GM23338 (cell line): ENCODE results near the gene TMEM59. TPM values are rescaled to one million over a fixed set of nuclear protein-coding genes. Genes with fewer than 3 reads are reported as not detected.

Experiments used
- ATAC-seq: fragments of 200-7000 bp; cut with Tn5 transposase; 3 replicates; pipeline ENCODE4 v1.9.1; 2020
- DNase-seq: peaks from one replicate; pipeline ENCODE4 v3.0.0-alpha.2; 2015; ENCODE audit warnings: low spot score
- H2AFZ ChIP-seq: fragments of 200-600 bp; sonication (generic); 2 replicates; pipeline ENCODE4 v1.8.0; 2016; ENCODE audit warnings: antibody characterized with exemption, mild to moderate bottlenecking, moderate library complexity
- H3F3A ChIP-seq: fragments of 200-600 bp; sonication (generic); replicated peaks from 2 replicates; pipeline ENCODE4 v1.8.0; 2017; ENCODE audit warnings: antibody characterized with exemption, mixed run types, low read depth
- H3K27ac ChIP-seq: fragments of 200-600 bp; sonication (generic); 2 replicates; pipeline ENCODE4 v1.6.1; 2016; ENCODE audit warnings: low read depth
- H3K27me3 ChIP-seq: fragments of 200-600 bp; sonication (generic); 2 replicates; pipeline ENCODE4 v1.8.0; 2016; ENCODE audit warnings: mild to moderate bottlenecking, mixed run types, moderate library complexity; ENCODE audit not compliant: insufficient read depth
- H3K36me3 ChIP-seq: fragments of 200-600 bp; sonication (generic); 2 replicates; pipeline ENCODE4 v1.8.0; 2016; ENCODE audit warnings: mild to moderate bottlenecking; ENCODE audit not compliant: insufficient read depth
- H3K4me1 ChIP-seq: fragments of 200-600 bp; sonication (generic); 2 replicates; pipeline ENCODE4 v1.8.0; 2016; ENCODE audit warnings: mild to moderate bottlenecking, moderate library complexity; ENCODE audit not compliant: insufficient read depth
- H3K4me2 ChIP-seq: fragments of 200-600 bp; sonication (generic); 2 replicates; pipeline ENCODE4 v1.7.1; 2017; ENCODE audit warnings: mixed run types
- H3K4me3 ChIP-seq: fragments of 200-600 bp; sonication (generic); 2 replicates; pipeline ENCODE4 v1.6.1; 2016; ENCODE audit warnings: mixed run types
- H3K79me2 ChIP-seq: fragments of 200-600 bp; sonication (generic); replicated peaks from 2 replicates; pipeline ENCODE4 v1.8.0; 2017; ENCODE audit warnings: mild to moderate bottlenecking; ENCODE audit not compliant: insufficient read depth
- H3K9me2 ChIP-seq: fragments of 200-600 bp; sonication (generic); 2 replicates; pipeline ENCODE4 v1.8.0; 2017; ENCODE audit not compliant: insufficient read depth
- H4K20me1 ChIP-seq: fragments of 200-600 bp; sonication (generic); replicated peaks from 2 replicates; pipeline ENCODE4 v1.8.0; 2017; ENCODE audit warnings: mild to moderate bottlenecking; ENCODE audit not compliant: insufficient read depth
- H3K27ac Mint-ChIP-seq: 2 replicates; pipeline ENCODE4 v1.8.0; 2020; ENCODE audit warnings: inconsistent platforms, mild to moderate bottlenecking, moderate library complexity, mixed read lengths
- H3K27me3 Mint-ChIP-seq: 3 replicates; pipeline ENCODE4 v1.8.0; 2022; ENCODE audit warnings: low read depth, mild to moderate bottlenecking, moderate library complexity, mixed read lengths, inconsistent platforms; ENCODE audit not compliant: insufficient read depth, poor library complexity
- H3K36me3 Mint-ChIP-seq: 3 replicates; pipeline ENCODE4 v1.8.0; 2021; ENCODE audit warnings: low read depth, mild to moderate bottlenecking, inconsistent platforms, moderate library complexity, mixed read lengths
- H3K4me1 Mint-ChIP-seq: 3 replicates; pipeline ENCODE4 v1.8.0; 2020; ENCODE audit warnings: mild to moderate bottlenecking, inconsistent platforms, mixed read lengths
- H3K4me3 Mint-ChIP-seq: 3 replicates; pipeline ENCODE4 v1.8.0; 2021; ENCODE audit warnings: moderate library complexity, mild to moderate bottlenecking, inconsistent platforms, mixed read lengths
- H3K9me3 Mint-ChIP-seq: 3 replicates; pipeline ENCODE4 v1.8.0; 2020; ENCODE audit warnings: moderate library complexity, mild to moderate bottlenecking, inconsistent platforms, mixed read lengths
- CTCF ChIP-seq, 2 experiments: fragments of 200-600 bp in 1 of 2; sonication (generic) in 1 of 2; conservative IDR thresholded peaks; 2 replicates each; pipeline versions ENCODE4 v1.5.1 to v1.6.1; 2016 to 2017; ENCODE audit warnings: antibody characterized with exemption in 2 of 2, low read depth in 2 of 2, mild to moderate bottlenecking in 2 of 2, moderate library complexity in 1 of 2
- ETS1 ChIP-seq: IDR thresholded peaks from 2 replicates; pipeline ENCODE4 v1.6.1; 2016; ENCODE audit warnings: antibody characterized with exemption
- EZH2 ChIP-seq: fragments of 200-600 bp; sonication (generic); IDR thresholded peaks from one replicate; pipeline ENCODE4 v1.8.0; 2017; ENCODE audit warnings: antibody characterized with exemption, mild to moderate bottlenecking, low read depth; ENCODE audit not compliant: unreplicated experiment
- JUNB ChIP-seq: IDR thresholded peaks from one replicate; pipeline ENCODE4 v1.6.1; 2016; ENCODE audit warnings: antibody characterized with exemption; ENCODE audit not compliant: unreplicated experiment
- REST ChIP-seq: IDR thresholded peaks from one replicate; pipeline ENCODE4 v1.6.1; 2018; ENCODE audit warnings: antibody characterized with exemption; ENCODE audit not compliant: unreplicated experiment
- STAT1 ChIP-seq: IDR thresholded peaks from one replicate; pipeline ENCODE4 v1.6.1; 2016; ENCODE audit warnings: antibody characterized with exemption; ENCODE audit not compliant: unreplicated experiment
- ZNF114 ChIP-seq: fragments of 250-450 bp; sonication (Bioruptor Pico); IDR thresholded peaks from 2 replicates; pipeline ENCODE4 v1.5.0; 2020; ENCODE audit warnings: mild to moderate bottlenecking, moderate library complexity
- ZNF331 ChIP-seq: fragments of 250-450 bp; sonication (Bioruptor Pico); IDR thresholded peaks from 2 replicates; pipeline ENCODE4 v1.5.0; 2020; ENCODE audit warnings: low read depth, mild to moderate bottlenecking, moderate library complexity
- polyA plus RNA-seq: library from polyadenylated mRNA; unstranded; fragments of >200 nt; fragmentation: Nextera tagmentation; extraction: Ambion mirVana; gene quantifications from 2 replicates; pipeline ENCODE4 v1.2.1, GENCODE V29; 2016
- total RNA-seq: library from RNA; depleted of rRNA; stranded (reverse); fragments of >200 nt; shearing (Covaris generic); gene quantifications from 2 replicates; pipeline ENCODE4 v1.2.3, GENCODE V29; 2014

TMEM59 gene
- total and polyA plus RNA-seq, 2 experiments from 2014 or later: 81.9 to 132 TPM

GRCh38 chr1:54096227-54096876 lies 43.3 kb upstream of the TMEM59 start:
- Mint-ChIP-seq H3K4me3 (no peak overlapping the region), H3K9me3 (no peaks in the 10 kb centered on the region), H3K27ac (no peak overlapping the region), H3K4me1 (peaks cover 10% of the 10 kb centered on the region), H3K27me3 (no peaks in the 10 kb centered on the region), H3K36me3 (no peaks in the 10 kb centered on the region)
- Histone ChIP-seq H3K27ac (no peak overlapping the region), H4K20me1 (no peaks in the 10 kb centered on the region), H3F3A (no peaks in the 10 kb centered on the region), H3K4me2 (no peak overlapping the region), H3K36me3 (no peaks in the 10 kb centered on the region), H3K27me3 (no peaks in the 10 kb centered on the region), H3K4me1 (0 out of 2 replicates have a peak, but pooled peaks cover 4% of the 10 kb centered on the region), H3K4me3 (no peak overlapping the region), H3K79me2 (no peaks in the 10 kb centered on the region), H3K9me2 (no peaks in the 10 kb centered on the region), H2AFZ (no peak overlapping the region)
- ATAC-seq (peak; percentile 63), DNase-seq (no peak)
- no peak for TF ChIP-seq ETS1
- TF ChIP-seq REST: no peak

- no peaks in the 10 kb centered on the region for H3K36me3 Mint-ChIP-seq
- ATAC-seq: no peak
- H3K27ac Mint-ChIP-seq: no peak overlapping the region
- no peak for TF ChIP-seq ZNF114 (CRISPR knock-in tag)
- no peak for TF ChIP-seq ETS1
- no peak for TF ChIP-seq EZH2
- no peak for TF ChIP-seq STAT1
- no peak for TF ChIP-seq CTCF (conservative IDR thresholded peaks at IDR 0.05; ENCODE audit: low read depth in 2 of 2)
- TF ChIP-seq JUNB: no peak
- TF ChIP-seq ZNF331: no peak
- TF ChIP-seq REST: no peak
Measured at GRCh38 chr1:54095546-54096226, 42.7 kb upstream of the TMEM59 start.

More at GRCh38 chr1:54095546-54096226, 42.7 kb upstream of the TMEM59 start:
- Mint-ChIP-seq H3K27me3 (no peaks in the 10 kb centered on the region), H3K4me3 (no peak overlapping the region), H3K9me3 (no peaks in the 10 kb centered on the region), H3K4me1 (peaks cover 10% of the 10 kb centered on the region)
- no peak overlapping the region for H3K4me2 ChIP-seq
- H3F3A ChIP-seq: no peaks in the 10 kb centered on the region
- no peaks in the 10 kb centered on the region for H3K36me3 ChIP-seq
- no peak overlapping the region for H2AFZ ChIP-seq
- H3K4me1 ChIP-seq: 0 out of 2 replicates have a peak, but pooled peaks cover 4% of the 10 kb centered on the region
- no peak overlapping the region for H3K4me3 ChIP-seq
- no peaks in the 10 kb centered on the region for H4K20me1 ChIP-seq
- no peaks in the 10 kb centered on the region for H3K9me2 ChIP-seq
- H3K27ac ChIP-seq: no peak overlapping the region
- DNase-seq: no peak
- no peaks in the 10 kb centered on the region for H3K27me3 ChIP-seq
- H3K79me2 ChIP-seq: no peaks in the 10 kb centered on the region
